OCI-LY7 (cell line): ENCODE results near the gene SLC19A1. TPM values are rescaled to one million over a fixed set of nuclear protein-coding genes. Genes with fewer than 3 reads are reported as not detected.

Source experiments
- BruUV-seq: library from RNA; stranded (reverse); fragments of 400-500 nt; replicated peaks from 2 replicates; lab custom pipeline; 2021; lab: Mats Ljungman, UMichigan
- CTCF ChIA-PET: fragments of 300-600 bp; sonication (Branson Sonifier 250); formaldehyde crosslinking; loops from one replicate; lab custom pipeline; 2022; ENCODE audit warnings: antibody characterized with exemption; ENCODE audit not compliant: unreplicated experiment; lab: Charles Lee
- POLR2A ChIA-PET: fragments of 300-600 bp; sonication (Branson Sonifier 250); formaldehyde crosslinking; loops from one replicate; lab custom pipeline; 2022; ENCODE audit warnings: antibody characterized with exemption; lab: Charles Lee
- DNase-seq: peaks from one replicate; pipeline ENCODE4 v3.0.0-alpha.2; 2015; ENCODE audit warnings: low spot score
- H2AFZ ChIP-seq: fragments of 200-600 bp; sonication (generic), shearing (Covaris generic); 2 replicates; pipeline ENCODE4 v1.6.1; 2014; ENCODE audit warnings: mild to moderate bottlenecking, antibody characterized with exemption, low read length, moderate library complexity
- H3K27ac ChIP-seq: fragments of 200-600 bp; sonication (generic); 2 replicates; pipeline ENCODE4 v1.5.1; 2014; ENCODE audit warnings: mixed run types, low read depth, mild to moderate bottlenecking, moderate library complexity, low read length, inconsistent platforms; ENCODE audit not compliant: poor library complexity, severe bottlenecking
- H3K36me3 ChIP-seq: fragments of 200-600 bp; sonication (generic); 2 replicates; pipeline ENCODE4 v1.6.1; 2014; ENCODE audit warnings: mild to moderate bottlenecking, antibody characterized with exemption, low read length, moderate library complexity, mixed read lengths; ENCODE audit not compliant: insufficient read depth
- H3K4me1 ChIP-seq: fragments of 200-600 bp; sonication (generic); 2 replicates; pipeline ENCODE4 v1.5.1; 2014; ENCODE audit warnings: mild to moderate bottlenecking, low read length; ENCODE audit not compliant: insufficient read depth, poor library complexity, severe bottlenecking
- H3K4me2 ChIP-seq: fragments of 200-600 bp; sonication (generic); 2 replicates; pipeline ENCODE4 v1.6.1; 2014; ENCODE audit warnings: mild to moderate bottlenecking, low read length
- H3K4me3 ChIP-seq: fragments of 200-600 bp; sonication (generic); 2 replicates; pipeline ENCODE4 v1.5.1; 2014; ENCODE audit warnings: mild to moderate bottlenecking, low read depth, low read length; ENCODE audit not compliant: poor library complexity, severe bottlenecking
- H3K79me2 ChIP-seq: fragments of 200-600 bp; sonication (generic); 2 replicates; pipeline ENCODE4 v1.6.1; 2016; ENCODE audit warnings: low read depth, mild to moderate bottlenecking, low read length, moderate library complexity, mixed read lengths; ENCODE audit not compliant: insufficient read depth
- H3K9me2 ChIP-seq: fragments of 200-600 bp; sonication (generic); 2 replicates; pipeline ENCODE4 v1.6.1; 2016; ENCODE audit warnings: mild to moderate bottlenecking, low read length, mixed read lengths; ENCODE audit not compliant: insufficient read depth
- H3K9me3 ChIP-seq: fragments of 200-600 bp; sonication (generic); 2 replicates; pipeline ENCODE4 v1.6.1; 2014; ENCODE audit warnings: mild to moderate bottlenecking, mixed run types, low read length, mixed read lengths
- H4K20me1 ChIP-seq: fragments of 200-600 bp; sonication (generic); 2 replicates; pipeline ENCODE4 v1.6.1; 2014; ENCODE audit warnings: mild to moderate bottlenecking, antibody characterized with exemption, low read length, moderate library complexity, mixed read lengths; ENCODE audit not compliant: insufficient read depth
- EZH2phosphoT487 ChIP-seq: fragments of 200-600 bp; sonication (generic); IDR thresholded peaks from 2 replicates; pipeline ENCODE4 v1.6.1; 2018; ENCODE audit warnings: low read depth, borderline replicate concordance, mild to moderate bottlenecking, mixed run types, antibody characterized with exemption, low read length, moderate library complexity, mixed read lengths
- intact Hi-C: fragments of 100-400 bp; cut with micrococcal nuclease; formaldehyde crosslinking; loops from one replicate; pipeline ENCODE4 v1.10.0; 2022; ENCODE audit not compliant: unreplicated experiment
- total RNA-seq, 2 experiments: library from RNA; depleted of rRNA in 1 of 2; stranded (reverse); fragments of >200 nt in 1 of 2; shearing (Covaris generic) in 1 of 2; gene quantifications; 2 replicates each; pipeline ENCODE4 v1.2.3, GENCODE V29; 2014 to 2022
- TF ChIP-seq, protein P1 (sequence below): fragments of 200-600 bp; sonication (generic); conservative IDR thresholded peaks from 2 replicates; pipeline ENCODE4 v1.5.1; 2014; ENCODE audit warnings: mild to moderate bottlenecking, antibody characterized with exemption, low read length, moderate library complexity, mixed read lengths

SLC19A1 gene
- total RNA-seq, 2 experiments from 2014 or later, result 17.9 to 41.2 TPM

GRCh38 chr21:45537111-45537745, 5.0 kb downstream of the SLC19A1 start:
- Histone ChIP-seq H3K9me3 (no peaks in the 10 kb centered on the region), H3K4me2 (no peak overlapping the region), H2AFZ (no peak overlapping the region), H4K20me1 (no peaks in the 10 kb centered on the region), H3K4me1 (no peaks in the 10 kb centered on the region), H3K36me3 (peaks cover 4% of the 10 kb centered on the region; the same call in 1 of the 2 replicates), H3K27ac (no peak overlapping the region), H3K79me2 (peaks cover 6% of the 10 kb centered on the region; the same call in 1 of the 2 replicates), H3K4me3 (no peak overlapping the region), H3K9me2 (no peaks in the 10 kb centered on the region)
- TF ChIP-seq, protein P1, sequence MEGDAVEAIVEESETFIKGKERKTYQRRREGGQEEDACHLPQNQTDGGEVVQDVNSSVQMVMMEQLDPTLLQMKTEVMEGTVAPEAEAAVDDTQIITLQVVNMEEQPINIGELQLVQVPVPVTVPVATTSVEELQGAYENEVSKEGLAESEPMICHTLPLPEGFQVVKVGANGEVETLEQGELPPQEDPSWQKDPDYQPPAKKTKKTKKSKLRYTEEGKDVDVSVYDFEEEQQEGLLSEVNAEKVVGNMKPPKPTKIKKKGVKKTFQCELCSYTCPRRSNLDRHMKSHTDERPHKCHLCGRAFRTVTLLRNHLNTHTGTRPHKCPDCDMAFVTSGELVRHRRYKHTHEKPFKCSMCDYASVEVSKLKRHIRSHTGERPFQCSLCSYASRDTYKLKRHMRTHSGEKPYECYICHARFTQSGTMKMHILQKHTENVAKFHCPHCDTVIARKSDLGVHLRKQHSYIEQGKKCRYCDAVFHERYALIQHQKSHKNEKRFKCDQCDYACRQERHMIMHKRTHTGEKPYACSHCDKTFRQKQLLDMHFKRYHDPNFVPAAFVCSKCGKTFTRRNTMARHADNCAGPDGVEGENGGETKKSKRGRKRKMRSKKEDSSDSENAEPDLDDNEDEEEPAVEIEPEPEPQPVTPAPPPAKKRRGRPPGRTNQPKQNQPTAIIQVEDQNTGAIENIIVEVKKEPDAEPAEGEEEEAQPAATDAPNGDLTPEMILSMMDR, result no peak
- no peak for TF ChIP-seq EZH2phosphoT487
- ChIA-PET POLR2A (no interaction called here), CTCF (interaction anchor here (0.7 kb wide), 1 partner anchor 352 kb away, joined by 5 read pairs; no protein-coding TSS in a partner anchor)
- BruUV-seq, result no TSS peak
- intact Hi-C loops, result no loop called here
- DNase-seq, result no peak

GRCh38 chr21:45536301-45537081, 5.7 kb downstream of the SLC19A1 start:
- POLR2A ChIA-PET, result no interaction called here
- no peak for DNase-seq

More at GRCh38 chr21:45536301-45537081, 5.7 kb downstream of the SLC19A1 start:
- intact Hi-C loops, result no loop called here
- no peaks in the 10 kb centered on the region for H3K4me1 ChIP-seq
- H2AFZ ChIP-seq, result no peak overlapping the region
- no TSS peak for BruUV-seq
- no peak overlapping the region for H3K27ac ChIP-seq
- no peaks in the 10 kb centered on the region for H3K9me2 ChIP-seq
- H3K4me3 ChIP-seq, result no peak overlapping the region
- H3K79me2 ChIP-seq, result peaks cover 6% of the 10 kb centered on the region; the same call in 1 of the 2 replicates
- no peaks in the 10 kb centered on the region for H3K9me3 ChIP-seq
- peaks cover 4% of the 10 kb centered on the region; the same call in 1 of the 2 replicates for H3K36me3 ChIP-seq
- H4K20me1 ChIP-seq, result no peaks in the 10 kb centered on the region
- no peak for TF ChIP-seq EZH2phosphoT487
- TF ChIP-seq, protein P1, result no peak
- CTCF ChIA-PET, result interaction anchor here (0.7 kb wide), 1 partner anchor 353 kb away, joined by 5 read pairs; no protein-coding TSS in a partner anchor
- no peak overlapping the region for H3K4me2 ChIP-seq
